GM12878 (cell line): Measurements from ENCODE around the gene NFILZ. TPM values are rescaled to one million over a fixed set of nuclear protein-coding genes. Genes with fewer than 3 reads are reported as not detected.

Source experiments
- ATAC-seq: fragments of 200-7000 bp; cut with Tn5 transposase; 3 replicates; pipeline ENCODE4 v1.9.1; 2020; ENCODE audit warnings: mild to moderate bottlenecking, moderate library complexity
- BruUV-seq: library from RNA; stranded (reverse); fragments of 400-500 nt; replicated peaks from 2 replicates; lab custom pipeline; 2021; lab: Mats Ljungman, UMichigan
- CTCF ChIA-PET: fragments of 300-600 bp; sonication (Branson Sonifier 250); formaldehyde crosslinking; extraction: SDS; loops from one replicate; lab custom pipeline; 2021; ENCODE audit warnings: inconsistent platforms; lab: Yijun Ruan, JAX
- POLR2A ChIA-PET: fragments of 350-600 bp; formaldehyde crosslinking; extraction: SDS; loops from one replicate; lab custom pipeline; 2021; ENCODE audit warnings: inconsistent platforms; lab: Charles Lee
- RAD21 ChIA-PET: fragments of 300-600 bp; sonication (Branson Sonifier 250); formaldehyde crosslinking; loops from one replicate; lab custom pipeline; 2023; ENCODE audit warnings: antibody characterized with exemption; ENCODE audit not compliant: unreplicated experiment; lab: Charles Lee
- SMC1A ChIA-PET: fragments of 300-600 bp; sonication (Branson Sonifier 250); formaldehyde crosslinking; loops from one replicate; lab custom pipeline; 2023; ENCODE audit not compliant: unreplicated experiment, uncharacterized antibody; lab: Charles Lee
- DNase-seq: peaks from one replicate; pipeline ENCODE4 v3.0.0-alpha.2; 2011; ENCODE audit warnings: low read depth, low spot score
- FAIRE-seq: peaks from 3 replicates; lab custom pipeline; 2011; peaks lifted over from hg19 to GRCh38; lab: Jason Lieb, UNC
- H2AFZ ChIP-seq: 2 replicates; pipeline ENCODE4 v1.6.0; 2011; ENCODE audit warnings: low read depth, low read length, control low read depth; ENCODE audit not compliant: control insufficient read depth
- H3K27ac ChIP-seq: 2 replicates; pipeline ENCODE4 v1.5.1; 2011; ENCODE audit warnings: control low read depth; ENCODE audit not compliant: control insufficient read depth, insufficient read depth
- H3K27me3 ChIP-seq, 2 experiments: replicated peaks in 1 of 2; 2 replicates each; pipeline versions ENCODE4 v1.6.0 to v1.6.1; 2011; ENCODE audit warnings: low read length in 1 of 2; ENCODE audit not compliant: control insufficient read depth in 2 of 2, insufficient read depth in 2 of 2
- H3K36me3 ChIP-seq, 2 experiments: 2 replicates each; pipeline ENCODE4 v1.5.1; 2011; ENCODE audit warnings: low read length in 1 of 2; ENCODE audit not compliant: control insufficient read depth in 2 of 2, insufficient read depth in 2 of 2
- H3K4me1 ChIP-seq: 2 replicates; pipeline ENCODE4 v1.6.1; 2011; ENCODE audit warnings: mild to moderate bottlenecking, low read length, moderate library complexity, mixed read lengths; ENCODE audit not compliant: control insufficient read depth, insufficient read depth
- H3K4me2 ChIP-seq: 2 replicates; pipeline ENCODE4 v1.6.0; 2011; ENCODE audit warnings: control low read depth; ENCODE audit not compliant: control insufficient read depth, insufficient read depth
- H3K4me3 ChIP-seq: fragments of 200-600 bp; sonication (generic); 2 replicates; pipeline ENCODE4 v1.5.1; 2016
- H3K79me2 ChIP-seq: 2 replicates; pipeline ENCODE4 v1.6.0; 2011; ENCODE audit warnings: low read length; ENCODE audit not compliant: control insufficient read depth, insufficient read depth
- H3K9ac ChIP-seq: 2 replicates; pipeline ENCODE4 v1.8.0; 2011; ENCODE audit warnings: low read length, control low read depth, mixed read lengths; ENCODE audit not compliant: control insufficient read depth, insufficient read depth
- H3K9me3 ChIP-seq: replicated peaks from 3 replicates; pipeline ENCODE4 v1.5.1; 2011; ENCODE audit warnings: mild to moderate bottlenecking, low read length; ENCODE audit not compliant: control insufficient read depth, insufficient read depth
- H4K20me1 ChIP-seq: 2 replicates; pipeline ENCODE4 v1.6.0; 2011; ENCODE audit not compliant: control insufficient read depth, insufficient read depth
- BHLHE40 ChIP-seq, 2 experiments: fragments of 450-650 bp in 1 of 2; IDR thresholded peaks; 2 replicates each; pipeline ENCODE4 v1.6.1; 2011 to 2017; ENCODE audit warnings: low read depth in 2 of 2, borderline replicate concordance in 1 of 2, improper control_type of control experiment in 1 of 2, low read length in 1 of 2, mild to moderate bottlenecking in 1 of 2
- IRF3 ChIP-seq: fragments of 450-650 bp; IDR thresholded peaks from 2 replicates; pipeline ENCODE4 v1.6.1; 2014; ENCODE audit warnings: mild to moderate bottlenecking
- KLF5 ChIP-seq: fragments of 450-650 bp; IDR thresholded peaks from 2 replicates; pipeline ENCODE4 v1.6.1; 2014; ENCODE audit warnings: mild to moderate bottlenecking; ENCODE audit not compliant: partially characterized antibody
- MYC ChIP-seq: IDR thresholded peaks from 2 replicates; pipeline ENCODE4 v1.6.1; 2011; ENCODE audit warnings: mild to moderate bottlenecking, low read length, moderate library complexity, inconsistent platforms; ENCODE audit not compliant: insufficient read depth, insufficient replicate concordance, insufficient read length, severe bottlenecking
- PBX3 ChIP-seq: IDR thresholded peaks from 2 replicates; pipeline ENCODE4 v1.6.1; 2011; ENCODE audit warnings: mild to moderate bottlenecking, low read depth, low read length, moderate library complexity; ENCODE audit not compliant: insufficient replicate concordance
- PKNOX1 ChIP-seq: fragments of 450-650 bp; IDR thresholded peaks from 2 replicates; pipeline ENCODE4 v1.6.1; 2016; ENCODE audit warnings: mild to moderate bottlenecking
- RFX5 ChIP-seq: IDR thresholded peaks from 2 replicates; pipeline ENCODE4 v1.6.1; 2011; ENCODE audit warnings: low read depth, low read length, improper control_type of control experiment
- SPI1 ChIP-seq: IDR thresholded peaks from 2 replicates; pipeline ENCODE4 v1.6.1; 2011; ENCODE audit warnings: low read depth, mild to moderate bottlenecking, low read length, moderate library complexity, borderline replicate concordance; ENCODE audit not compliant: insufficient read depth
- SUPT20H ChIP-seq: IDR thresholded peaks from 2 replicates; pipeline ENCODE4 v1.6.1; 2011; ENCODE audit warnings: low read depth, mild to moderate bottlenecking, low read length, moderate library complexity, borderline replicate concordance; ENCODE audit not compliant: control insufficient read depth
- ZNF207 ChIP-seq: fragments of 450-650 bp; IDR thresholded peaks from 2 replicates; pipeline ENCODE4 v1.6.1; 2014; ENCODE audit warnings: antibody characterized with exemption, mild to moderate bottlenecking, borderline replicate concordance
- WGBS: methylation state at CpG from one replicate; pipeline ENCODE4 v1.1.6; 2016; ENCODE audit warnings: low lambda C conversion rate; ENCODE audit not compliant: insufficient replicate concordance, insufficient coverage; ENCODE audit errors: missing lambda C conversion rate; 5-methylcytosine and 5-hydroxymethylcytosine counted together
- in situ Hi-C: fragments of 300-500 bp; cut with MboI; formaldehyde crosslinking; loops from 9 replicates; pipeline ENCODE4 v1.14.3; 2018; ENCODE audit warnings: mixed read lengths
- intact Hi-C: fragments of 100-400 bp; cut with micrococcal nuclease; formaldehyde crosslinking; loops from one replicate; pipeline ENCODE4 v1.14.2; 2022; ENCODE audit not compliant: unreplicated experiment
- polyA plus RNA-seq, 11 experiments: library from polyadenylated mRNA; depleted of rRNA in 4 of 11; unstranded in 6 of 11; stranded (reverse) in 5 of 11; fragments of >200 nt; fragmentation: Nextera tagmentation in 4 of 11; fragmentation: Illumina TruSeq in 1 of 11; extraction: Ambion mirVana in 4 of 11; extraction: Trizol in 1 of 11; gene quantifications; 1 replicate in 1 of 11; 2 replicates in 10 of 11; pipeline versions ENCODE4 v1.2.1 to v1.2.3, GENCODE V29; 2011 to 2016; ENCODE audit warnings: inconsistent platforms in 2 of 11, missing spikeins in 2 of 11, low read depth in 1 of 11
- total RNA-seq, 4 experiments: library from RNA; depleted of rRNA in 3 of 4; stranded (reverse); fragments of >200 nt in 3 of 4; fragmentation: Illumina TruSeq in 1 of 4; extraction: Trizol in 1 of 4; gene quantifications; 2 replicates each; pipeline versions ENCODE4 v1.2.1 to v1.2.3, GENCODE V29; 2013 to 2021

Gene NFILZ
- total and polyA plus RNA-seq, 10 of the 15 experiments (the other 5 are each of a cell fraction or from before 2014, with no cell fraction given), result not detected

GRCh38 chr19:8626842-8627241, 3.6 kb upstream of the NFILZ start:
- ATAC-seq (no peak), FAIRE-seq (no peak)
- 53% methylated on average over 8 of the region's 8 CpGs for WGBS

More at GRCh38 chr19:8626842-8627241, 3.6 kb upstream of the NFILZ start:
- no peaks in the 10 kb centered on the region for H3K36me3 ChIP-seq
- H3K4me3 ChIP-seq, result no peak overlapping the region
- no peak overlapping the region for H3K9ac ChIP-seq
- H3K27ac ChIP-seq, result no peak overlapping the region
- no peaks in the 10 kb centered on the region; the same call in 2 of the 3 replicates for H3K9me3 ChIP-seq
- CTCF ChIA-PET, result interaction anchor here (1.0 kb wide), 1 partner anchor 48 kb away, joined by 5 read pairs; no protein-coding TSS in a partner anchor
- RAD21 ChIA-PET, result no interaction called here
- SMC1A ChIA-PET, result no interaction called here
- H3K27me3 ChIP-seq, result no peaks in the 10 kb centered on the region
- no peaks in the 10 kb centered on the region for H3K79me2 ChIP-seq
- in situ Hi-C loops, result no loop called here
- BruUV-seq, result no TSS peak
- no peak overlapping the region for H2AFZ ChIP-seq
- intact Hi-C loops, result no loop called here
- DNase-seq, result no peak
- H4K20me1 ChIP-seq, result no peaks in the 10 kb centered on the region
- POLR2A ChIA-PET, result interaction anchor here (0.7 kb wide), 1 partner anchor 462 kb away, joined by 4 read pairs; no protein-coding TSS in a partner anchor
- TF ChIP-seq MYC, result no peak
- no peak for TF ChIP-seq BHLHE40 (IDR thresholded peaks at IDR 0.05; ENCODE audit: borderline replicate concordance in 1 of 2, low read depth in 2 of 2, low read length in 1 of 2)
- TF ChIP-seq IRF3, result no peak
- no peak for TF ChIP-seq KLF5
- no peak for TF ChIP-seq SUPT20H
- TF ChIP-seq PBX3, result no peak
- no peak for TF ChIP-seq SPI1
- TF ChIP-seq ZNF207, result no peak
- no peak for TF ChIP-seq PKNOX1
- no peak for TF ChIP-seq RFX5
- no peak overlapping the region for H3K4me2 ChIP-seq
- H3K4me1 ChIP-seq, result no peaks in the 10 kb centered on the region
